GM12865 (cell line): ENCODE measurements around the gene TMEM266.
A peak's percentile ranks its signal among the peaks of the same experiment; 100 is the strongest.

ENCODE experiments used
- DNase-seq: peaks from one replicate; pipeline ENCODE4 v3.0.0; 2010; ENCODE audit warnings: low read depth
- H3K4me3 ChIP-seq: 2 replicates; pipeline ENCODE4 v1.5.1; 2011; ENCODE audit warnings: mild to moderate bottlenecking, low read depth, low read length, control low read depth
- CTCF ChIP-seq: IDR thresholded peaks from 2 replicates; pipeline ENCODE4 v1.5.1; 2011; ENCODE audit warnings: low read length, control low read depth, low read depth, inconsistent platforms; ENCODE audit not compliant: insufficient read depth; ENCODE audit errors: missing control alignments

Gene TMEM266

GRCh38 chr15:76178296-76179000 is 118.7 kb downstream of the TMEM266 start:
- no peak for TF ChIP-seq CTCF
- no peak for DNase-seq
- no peak overlapping the region for H3K4me3 ChIP-seq

- DNase-seq: no peak
- no peak overlapping the region for H3K4me3 ChIP-seq
- TF ChIP-seq CTCF: no peak
Measured at GRCh38 chr15:76179023-76179422, 119.2 kb downstream of the TMEM266 start.

GRCh38 chr15:76180321-76180720 is 120.5 kb downstream of the TMEM266 start:
- TF ChIP-seq CTCF: no peak
- H3K4me3 ChIP-seq: no peak overlapping the region
- DNase-seq: no peak

- TF ChIP-seq CTCF: no peak
- H3K4me3 ChIP-seq: no peak overlapping the region
Measured at GRCh38 chr15:76181705-76182107, 121.9 kb downstream of the TMEM266 start.

GRCh38 chr15:76183930-76184649 is 124.3 kb downstream of the TMEM266 start:
- no peak for DNase-seq
- H3K4me3 ChIP-seq: no peak overlapping the region
- TF ChIP-seq CTCF: no peak

More at GRCh38 chr15:76181705-76182107, 121.9 kb downstream of the TMEM266 start:
- peak; percentile 94 for DNase-seq

- no peak overlapping the region for H3K4me3 ChIP-seq
- no peak for TF ChIP-seq CTCF
- DNase-seq: no peak
Measured at GRCh38 chr15:76184650-76185035, 124.9 kb downstream of the TMEM266 start.
